Renal cortex interstitium (tissue), 11 donors: ENCODE results near the gene TNS3. TPM values are rescaled to one million over a fixed set of nuclear protein-coding genes. Genes with fewer than 3 reads are reported as not detected.

Source experiments
- DNase-seq, 11 donors: peaks; one replicate each; pipeline ENCODE4 v3.0.0-alpha.2; 2013; ENCODE audit warnings: low read depth in 9 of 11, low spot score in 4 of 11; ENCODE audit errors: extremely low read depth in 1 of 11
- polyA plus RNA-seq, 3 donors: library from polyadenylated mRNA; unstranded; fragments of 120-200 nt; gene quantifications; one replicate each; pipeline ENCODE4 v1.2.1, GENCODE V29; 2013; ENCODE audit not compliant: insufficient read length in 3 of 3

TNS3 gene
- polyA plus RNA-seq, 3 donors = 88.3 to 97.2 (median 88.6) TPM

DNA sequence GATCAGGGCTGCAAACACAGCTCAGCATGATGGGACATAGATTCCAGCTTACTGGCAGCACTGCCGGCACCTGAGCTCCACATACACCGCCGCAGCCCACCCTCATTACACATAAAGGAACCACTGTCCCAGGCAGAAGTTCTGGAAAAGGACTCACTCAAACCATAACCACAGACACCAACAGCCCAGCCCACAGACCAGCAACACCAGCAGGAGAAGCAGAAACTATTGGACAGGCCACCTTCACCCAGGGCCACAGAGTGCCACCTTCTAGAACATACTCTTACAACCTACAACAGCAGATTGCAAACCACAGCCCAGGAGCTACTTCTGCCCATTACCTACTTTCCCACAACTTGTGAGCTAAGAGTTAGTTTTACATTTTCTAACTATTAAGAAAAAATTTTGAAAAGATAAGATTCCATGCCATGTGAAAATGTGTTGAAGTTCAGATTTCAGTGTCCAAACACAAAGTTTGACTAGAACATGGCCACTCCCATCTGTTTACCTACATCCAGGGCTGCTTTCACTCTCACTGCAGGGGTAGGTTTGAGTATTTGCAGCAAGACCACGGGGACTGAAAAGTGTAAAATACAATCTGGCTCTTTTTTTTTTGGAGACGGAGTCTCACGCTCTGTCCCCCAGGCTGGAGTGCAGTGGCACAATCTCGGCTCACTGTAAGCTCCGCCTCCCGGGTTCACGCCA, 153.0 kb downstream of the TNS3 start:
- DNase-seq = no peak

DNA sequence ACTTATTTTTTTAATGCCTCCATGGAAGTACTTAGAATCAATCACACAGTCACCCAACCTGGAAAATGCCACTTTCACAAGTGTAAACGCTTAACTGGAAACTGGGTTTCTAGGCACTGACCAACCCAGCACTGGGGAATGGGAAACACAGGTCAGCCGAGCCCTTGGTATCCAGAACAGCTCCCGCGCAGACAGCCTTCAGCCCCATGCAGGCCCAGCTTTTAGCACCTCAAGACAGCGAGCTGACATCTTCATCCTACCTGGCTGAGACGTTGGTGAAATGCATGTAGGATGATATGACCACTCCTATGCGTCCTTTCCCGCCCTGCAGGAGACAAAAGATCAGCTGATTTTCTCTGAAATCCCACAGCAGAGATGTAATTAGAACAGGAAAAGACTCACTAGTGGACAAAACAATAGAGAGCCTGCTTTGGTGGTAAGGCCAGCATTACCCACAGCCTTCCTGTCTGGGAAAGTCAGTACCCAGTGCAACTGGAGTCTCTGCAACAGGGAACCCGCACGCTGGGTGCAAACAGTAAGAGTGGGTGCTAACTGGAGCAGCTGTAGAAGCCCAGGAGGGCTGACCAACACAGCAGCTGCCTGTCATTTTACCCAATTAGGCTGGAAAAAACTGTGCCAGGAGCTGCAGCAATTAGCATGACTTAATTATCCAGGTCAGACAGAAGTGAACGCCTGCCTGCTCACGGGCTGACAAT, 153.7 kb downstream of the TNS3 start:
- DNase-seq = no peak

DNA sequence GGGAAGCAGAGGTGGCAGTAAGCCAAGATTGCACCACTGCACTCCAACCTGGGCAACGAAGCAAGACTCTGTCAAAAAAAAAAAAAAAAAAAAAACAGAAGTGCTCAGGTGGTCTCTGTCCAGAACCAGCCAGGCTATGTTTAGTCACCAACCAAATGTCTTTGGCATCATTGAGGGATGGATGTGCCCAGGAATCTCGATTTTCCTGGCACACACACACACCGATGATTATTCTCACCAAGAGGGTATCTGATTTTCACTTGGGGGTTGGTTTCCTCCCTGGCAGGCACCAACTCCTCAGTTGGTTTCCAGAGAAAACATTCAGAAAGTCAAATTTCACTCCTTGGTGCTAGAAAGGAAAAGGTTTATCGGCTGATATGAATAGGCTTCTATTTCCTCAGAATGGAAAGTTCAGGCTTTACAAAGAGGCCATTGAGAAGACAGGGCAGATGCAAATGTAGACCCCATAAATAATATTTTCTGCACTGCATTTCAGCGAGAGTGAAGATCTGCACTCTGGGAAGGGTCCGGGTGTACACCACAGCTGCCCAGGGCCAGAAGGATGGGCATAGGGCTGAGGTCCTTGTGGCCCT, 154.8 kb downstream of the TNS3 start:
- no peak for DNase-seq

DNA sequence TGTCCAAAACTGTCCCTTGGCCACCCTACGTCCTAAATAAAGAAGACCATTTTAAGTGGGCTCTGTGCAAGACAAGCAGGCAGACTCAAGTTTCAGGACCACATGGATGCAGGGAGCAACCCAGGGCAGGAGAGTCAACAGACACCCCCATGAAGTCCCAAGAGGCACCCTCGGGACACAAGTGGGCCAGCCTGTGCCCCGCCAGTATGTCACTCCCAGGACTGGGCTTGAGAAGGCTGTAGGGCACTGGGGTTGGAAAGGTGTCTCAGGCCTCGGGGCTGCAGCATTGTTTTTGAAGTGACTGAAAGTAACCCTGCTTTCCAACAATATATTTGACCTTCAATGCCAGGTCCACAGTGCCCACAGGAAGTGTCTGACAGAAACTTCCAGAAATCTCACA, 157.4 kb downstream of the TNS3 start:
- no peak for DNase-seq

DNA sequence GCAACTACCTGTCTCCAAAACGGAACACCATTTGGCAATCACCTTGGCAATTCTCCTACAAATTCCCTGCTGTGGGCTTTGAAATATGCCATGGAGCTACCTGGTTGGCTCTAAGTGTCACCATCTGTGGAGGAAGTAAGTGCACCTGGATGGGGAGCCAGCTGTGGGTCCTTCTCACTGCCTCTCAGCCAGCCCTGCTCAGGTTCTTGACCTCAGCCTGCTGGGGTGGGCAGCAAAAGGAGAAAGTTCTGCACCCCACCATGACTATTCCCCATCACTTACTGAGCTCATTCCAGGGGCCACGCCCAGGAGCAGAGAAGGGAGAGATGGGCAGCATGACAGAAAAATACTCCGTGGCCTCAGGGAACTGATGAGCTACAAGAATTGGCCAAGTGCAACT, 158.7 kb downstream of the TNS3 start:
- DNase-seq = no peak

DNA sequence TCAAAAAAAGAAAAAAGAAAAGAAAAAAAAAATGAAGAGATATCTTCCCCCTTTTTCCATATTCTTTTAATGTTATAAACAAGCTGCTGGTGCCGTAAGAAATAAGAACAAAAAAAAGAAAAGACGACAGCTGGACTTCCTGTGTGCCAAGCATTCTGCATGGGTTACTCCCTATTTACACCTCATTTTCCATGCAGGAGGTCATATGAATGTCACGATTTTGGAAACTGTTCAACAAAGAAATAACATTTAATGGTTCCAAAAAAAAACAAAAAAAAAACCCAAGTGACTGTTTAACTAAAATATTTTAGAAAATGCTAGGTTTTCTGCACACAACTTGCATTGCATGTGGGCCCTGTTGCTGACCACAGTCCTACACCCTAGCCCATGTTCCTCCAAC, 159.3 kb downstream of the TNS3 start:
- no peak for DNase-seq

DNA sequence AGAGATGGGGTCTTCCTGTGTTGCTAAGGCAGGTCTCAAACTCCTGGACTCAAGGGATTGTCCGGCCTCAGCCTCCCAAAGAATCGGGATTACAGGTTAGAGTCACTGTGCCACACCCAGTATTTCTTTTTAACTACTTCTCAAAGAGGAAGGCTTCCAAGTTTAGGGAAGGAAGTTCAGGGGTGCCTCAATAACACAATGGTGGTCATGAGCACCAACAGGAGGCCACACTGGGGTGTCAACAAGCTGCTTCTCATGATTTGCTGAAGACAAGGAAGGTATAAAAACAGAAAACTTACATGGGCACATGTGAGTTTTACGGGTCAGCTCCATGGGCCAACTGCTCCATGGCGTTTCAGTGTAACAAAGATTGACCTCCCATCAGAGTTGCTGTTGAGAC, 160.5 kb downstream of the TNS3 start:
- no peak for DNase-seq

DNA sequence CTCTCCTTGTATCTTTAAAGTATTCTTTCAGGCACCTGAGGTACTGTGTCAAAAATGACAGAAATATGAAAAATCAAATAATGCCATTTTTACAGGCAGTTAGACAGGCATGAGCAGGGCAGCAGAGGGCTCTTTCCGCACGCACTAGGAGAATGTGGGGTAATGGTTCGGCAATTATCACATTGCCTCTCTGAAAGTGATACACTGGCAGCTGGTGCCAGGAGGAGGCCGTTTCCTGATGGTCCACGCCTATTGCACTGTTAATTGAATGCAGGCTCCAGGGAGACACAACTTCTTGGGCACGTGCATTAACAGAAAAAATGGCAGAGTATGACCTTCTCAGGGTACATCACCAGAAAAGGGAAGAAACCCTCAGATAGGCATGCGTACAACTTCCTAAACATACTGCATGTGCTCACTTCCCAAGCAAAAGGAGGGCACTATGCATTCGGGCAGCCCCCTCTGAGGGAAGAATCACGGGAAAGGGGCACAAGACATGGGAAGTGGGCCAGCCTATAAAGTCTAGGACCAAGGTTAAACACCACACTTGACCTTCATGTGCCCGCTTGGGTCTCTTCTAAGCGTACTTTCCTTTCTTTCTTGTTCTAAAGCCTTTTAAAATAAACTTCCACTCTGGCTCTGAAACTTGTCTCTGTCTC, 161.7 kb downstream of the TNS3 start:
- DNase-seq = no peak

DNA sequence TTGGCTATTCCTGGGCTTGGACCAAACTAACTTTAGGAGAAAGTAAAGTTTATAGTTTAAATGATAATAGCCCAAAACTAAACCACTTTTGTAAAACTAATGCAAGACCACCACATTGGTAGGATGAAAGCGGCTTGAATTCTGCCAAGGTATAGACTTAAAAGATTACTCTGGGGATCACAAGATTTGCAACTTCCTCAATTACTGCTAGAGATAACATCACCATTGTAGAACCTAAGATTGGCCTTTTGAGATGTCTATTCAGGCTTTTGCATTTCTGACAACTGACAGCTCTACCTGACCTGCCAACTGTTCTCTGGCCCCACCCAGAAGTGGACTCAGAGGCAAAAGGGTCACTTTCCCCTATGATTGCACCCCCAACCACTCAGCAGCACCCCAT, 162.4 kb downstream of the TNS3 start:
- no peak for DNase-seq

DNA sequence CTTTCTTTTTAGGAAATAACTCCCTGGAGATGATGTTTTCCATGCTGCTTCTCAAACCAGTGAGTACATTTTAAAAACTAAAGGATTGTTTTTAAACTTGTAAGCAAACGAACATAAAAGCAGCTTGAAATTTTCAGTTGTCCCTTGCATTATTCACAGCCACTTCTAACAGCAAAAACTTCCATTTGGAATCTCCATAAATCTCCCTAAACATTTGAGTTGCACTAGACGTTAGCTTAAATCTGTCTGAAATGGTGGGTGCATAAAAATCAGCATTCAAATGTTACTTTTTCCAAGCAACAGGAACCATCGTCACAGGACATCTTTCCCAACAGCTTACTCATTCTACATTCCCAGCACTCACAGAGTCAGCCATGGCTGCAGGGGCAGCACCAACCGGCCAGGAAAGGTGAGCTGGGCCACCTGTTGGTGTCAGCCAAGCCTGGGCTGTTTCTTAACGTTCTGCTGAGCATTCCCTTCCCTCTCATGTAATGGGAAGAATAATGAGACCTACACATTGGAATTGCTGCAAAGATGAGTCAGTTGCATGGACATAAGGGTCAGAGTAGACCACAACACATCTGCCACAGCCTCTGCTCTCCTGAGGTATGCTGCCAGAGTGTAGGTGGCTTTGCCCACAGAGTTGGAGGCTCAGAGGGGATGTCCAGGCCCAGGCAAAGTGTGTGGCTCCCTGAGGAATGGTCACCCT, 163.2 kb downstream of the TNS3 start:
- DNase-seq = peak in 2 of 11 donors; percentile 25 to 43

DNA sequence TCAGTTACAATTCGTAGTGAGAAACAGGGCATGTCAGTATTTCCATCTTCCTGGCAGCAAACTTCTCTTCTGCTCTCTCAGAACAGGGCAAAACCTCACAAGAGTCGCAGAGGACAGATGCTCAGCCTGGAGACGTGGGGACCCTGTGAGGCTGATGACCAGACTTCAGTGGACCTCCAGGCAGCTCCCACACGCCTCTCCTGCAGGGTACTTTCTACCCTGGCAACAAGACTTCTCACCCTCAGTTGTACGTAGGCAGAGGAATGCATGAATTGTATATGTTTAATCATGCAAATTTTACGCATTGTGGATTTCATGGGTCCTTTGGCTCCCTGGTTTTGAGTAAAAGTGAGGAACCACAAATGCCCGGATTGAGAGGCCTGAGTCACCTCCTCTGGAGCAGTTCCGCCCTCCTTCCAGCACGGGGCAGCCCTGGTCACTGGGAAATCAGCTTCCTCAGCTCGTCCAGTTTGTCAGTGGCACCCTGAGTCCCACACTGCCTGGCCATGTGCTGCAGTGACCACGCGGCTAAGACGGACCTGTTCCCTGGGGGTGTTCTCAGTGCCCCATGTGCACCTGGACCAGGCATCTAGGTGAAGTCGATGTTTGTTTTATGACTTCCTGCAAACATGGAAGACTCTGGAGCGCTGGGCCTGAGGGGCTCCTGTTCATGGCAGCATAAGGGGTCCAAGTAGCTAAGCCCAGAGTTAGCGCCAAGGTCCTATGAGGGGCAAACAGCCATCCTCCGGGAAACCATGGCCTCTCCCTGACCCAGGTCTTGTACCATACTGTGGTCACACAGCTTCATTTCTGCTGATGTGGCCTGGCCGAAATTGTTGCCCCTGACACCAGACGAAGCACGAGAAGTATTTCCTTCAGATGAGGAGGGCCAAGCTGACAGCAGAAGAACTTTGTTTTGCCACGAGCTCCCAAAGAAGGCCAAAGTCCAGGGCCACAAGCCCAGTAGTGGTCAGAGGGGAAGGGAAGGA, 165.1 kb downstream of the TNS3 start:
- no peak for DNase-seq

DNA sequence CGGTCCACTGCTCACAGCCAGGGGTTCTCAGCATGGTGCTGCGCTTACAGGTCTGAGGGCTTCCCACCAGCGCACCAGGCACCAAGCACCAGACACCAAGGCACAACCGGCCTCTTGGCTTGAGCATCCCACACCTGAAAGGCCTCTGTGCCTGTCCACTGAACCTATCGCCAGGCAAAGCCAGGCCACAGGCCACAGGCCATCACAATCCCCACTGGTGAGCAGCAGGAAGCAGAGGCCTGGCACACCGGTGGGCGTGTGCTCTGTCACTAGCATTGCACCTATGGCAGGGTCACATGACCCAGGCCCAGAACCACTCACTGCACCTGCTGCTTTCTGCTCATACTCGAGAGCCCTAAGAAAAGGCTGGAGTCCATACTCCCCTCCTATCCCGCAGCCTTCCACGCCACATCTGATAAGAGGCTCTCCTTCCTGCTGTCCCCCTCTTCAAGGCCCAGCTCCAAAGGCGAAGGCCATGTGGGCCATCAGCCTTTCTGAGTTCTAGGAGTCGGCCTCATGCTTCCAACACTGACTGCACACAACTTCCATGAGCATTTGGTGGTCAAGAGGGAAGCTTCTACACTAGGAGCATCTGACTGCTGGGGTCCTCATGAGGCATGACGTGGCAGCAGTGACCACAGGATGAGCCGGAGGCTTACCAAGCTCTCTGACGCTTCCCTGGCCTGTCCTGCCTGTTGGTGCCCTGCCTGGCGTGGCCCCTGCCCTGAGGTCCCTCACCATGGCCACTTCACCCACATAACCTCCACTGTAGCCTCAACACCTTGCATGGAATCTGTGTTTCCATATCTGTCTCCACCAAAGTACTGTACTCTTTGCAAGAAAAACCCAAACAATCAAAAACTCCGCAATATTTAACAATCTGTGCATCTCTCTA, 166.3 kb downstream of the TNS3 start:
- DNase-seq = no peak

DNA sequence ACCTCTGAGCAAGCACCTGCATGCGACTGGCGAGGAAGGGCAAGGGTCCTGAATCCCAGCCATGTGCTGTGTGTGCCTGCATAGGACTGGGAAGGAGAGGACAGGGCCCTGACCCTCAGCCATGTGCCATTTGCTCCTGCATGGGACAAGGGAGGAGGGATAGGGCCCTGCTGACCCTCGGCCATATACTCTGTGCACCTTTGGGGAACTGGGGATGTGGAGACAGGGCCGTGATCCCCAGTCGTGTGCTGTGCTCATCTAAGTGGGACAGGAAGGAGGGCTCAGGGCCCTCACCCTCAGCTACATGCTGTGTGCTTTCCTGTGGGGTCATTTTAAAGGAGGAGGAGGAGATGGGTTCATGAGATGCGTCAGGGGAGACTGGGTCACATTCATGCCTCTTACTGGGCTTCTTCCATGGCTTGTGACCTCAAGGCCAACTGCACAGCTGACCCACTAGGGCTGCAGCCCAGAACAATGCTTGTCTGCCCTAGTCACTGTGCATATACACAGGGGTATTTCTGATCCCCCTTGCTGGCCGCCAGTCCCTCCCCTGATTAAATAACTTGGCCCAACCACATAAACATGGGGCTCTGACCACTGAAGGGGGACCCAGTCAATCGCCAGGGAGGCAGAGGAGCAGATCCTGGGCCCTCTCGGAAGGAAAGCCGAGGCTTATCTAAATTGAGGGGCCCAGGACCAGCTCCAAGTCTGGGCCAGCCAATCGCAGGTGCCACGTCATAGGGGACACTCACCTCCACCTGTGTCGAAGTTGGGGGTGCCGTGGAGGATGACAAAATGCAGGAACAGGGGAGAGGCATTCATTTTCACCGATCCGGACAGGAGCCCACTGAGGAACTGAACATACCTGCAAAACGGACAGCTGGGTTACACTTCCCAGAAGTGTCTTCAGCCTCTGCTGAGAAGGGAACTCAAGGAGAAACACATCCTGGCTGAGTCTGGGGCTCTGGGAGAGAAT, 167.3 kb downstream of the TNS3 start:
- no peak for DNase-seq

DNA sequence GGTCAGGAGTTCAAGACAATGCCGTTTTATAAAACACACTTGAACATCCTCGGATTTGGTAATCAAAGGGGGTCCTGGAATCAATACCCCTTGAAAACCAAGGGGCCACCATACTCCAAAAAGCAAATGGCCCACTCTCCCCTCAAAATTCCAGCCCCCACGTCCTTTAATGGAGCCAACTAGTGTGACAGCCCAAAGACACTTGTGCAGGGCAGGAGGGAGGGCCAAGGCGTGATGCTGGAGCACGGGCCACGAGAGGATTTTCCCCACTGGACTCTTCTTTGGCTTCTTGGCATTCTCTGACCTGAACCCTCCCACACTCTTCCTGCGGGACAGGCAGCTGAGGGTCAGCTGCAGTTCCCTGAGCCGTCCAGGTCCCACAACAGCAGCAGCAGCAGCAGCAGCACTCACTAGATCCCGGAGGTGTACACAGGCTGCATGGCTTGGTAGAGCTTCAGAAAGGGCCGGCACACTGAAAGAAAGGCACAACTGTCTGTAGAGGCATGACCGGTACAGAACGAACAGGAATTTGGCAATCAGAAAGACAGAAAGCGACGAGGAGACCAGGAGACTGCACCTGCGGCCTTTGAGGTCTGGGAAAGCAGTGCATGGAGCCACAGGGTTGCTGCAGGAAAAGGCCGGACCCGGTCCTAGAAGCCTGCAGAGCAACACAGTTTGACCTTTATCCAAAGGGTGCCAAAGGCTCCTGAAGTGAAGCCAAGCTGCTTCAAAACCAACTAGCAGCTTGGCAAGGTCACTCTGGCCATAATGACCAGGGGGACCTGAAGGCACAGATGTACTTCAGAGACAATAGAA, 168.2 kb downstream of the TNS3 start:
- no peak for DNase-seq

DNA sequence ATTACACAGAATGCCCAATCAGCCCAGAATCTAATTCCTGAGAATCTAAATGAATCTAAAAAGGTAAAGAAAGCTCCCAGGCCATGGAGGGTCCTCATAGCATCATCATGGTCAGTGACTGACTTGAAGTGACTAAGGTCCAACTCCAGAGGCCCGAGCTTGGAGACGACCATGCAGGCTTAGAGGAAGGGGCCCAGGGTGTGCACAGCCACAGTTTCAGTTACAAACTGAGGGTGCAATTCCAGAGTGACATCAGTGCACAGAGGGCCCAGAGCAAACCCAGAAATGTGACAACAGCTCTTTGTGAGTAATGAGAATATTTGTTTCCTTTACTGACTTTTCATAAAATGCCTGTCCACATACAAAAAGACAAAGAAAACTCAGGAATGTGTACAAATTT, 170.0 kb downstream of the TNS3 start:
- no peak for DNase-seq
